GM21825 (cell line): ENCODE measurements around the gene RFK.

Experiments used
- ATAC-seq: cut with Tn5 transposase; IDR thresholded peaks from one replicate; pipeline ENCODE4 v1.9.1; 2021; ENCODE audit warnings: mild to moderate bottlenecking, moderate library complexity; ENCODE audit not compliant: unreplicated experiment

The RFK gene

GRCh38 chr9:76336027-76336426 is 58.2 kb downstream of the RFK start:
- no peak for ATAC-seq
